SK-N-SH treated with all-trans-retinoic acid at 6 μM for 48 hours (cell line): ENCODE measurements around the gene PTPRN2.

Experiments
- ESRRG ChIP-seq: fragments of 250-450 bp; sonication (Bioruptor Pico); IDR thresholded peaks from 2 replicates; pipeline ENCODE4 v1.6.1; 2021; ENCODE audit warnings: mild to moderate bottlenecking
- GLIS3 ChIP-seq: fragments of 250-450 bp; sonication (Bioruptor Pico); IDR thresholded peaks from 2 replicates; pipeline ENCODE4 v1.5.0; 2020; ENCODE audit warnings: mild to moderate bottlenecking, moderate library complexity
- TCF4 ChIP-seq: fragments of 250-450 bp; sonication (Bioruptor Pico); IDR thresholded peaks from 2 replicates; pipeline ENCODE4 v1.8.0; 2021; ENCODE audit warnings: mild to moderate bottlenecking, moderate library complexity, borderline replicate concordance
- TOX ChIP-seq: fragments of 250-450 bp; sonication (Bioruptor Pico); IDR thresholded peaks from 2 replicates; pipeline ENCODE4 v1.8.0; 2021; ENCODE audit warnings: mild to moderate bottlenecking, moderate library complexity, borderline replicate concordance
- TF ChIP-seq, protein P1 (sequence below): fragments of 250-450 bp; sonication (Bioruptor Pico); IDR thresholded peaks from 2 replicates; pipeline ENCODE4 v1.5.1; 2020; ENCODE audit warnings: low read depth, mild to moderate bottlenecking, moderate library complexity

DNA sequence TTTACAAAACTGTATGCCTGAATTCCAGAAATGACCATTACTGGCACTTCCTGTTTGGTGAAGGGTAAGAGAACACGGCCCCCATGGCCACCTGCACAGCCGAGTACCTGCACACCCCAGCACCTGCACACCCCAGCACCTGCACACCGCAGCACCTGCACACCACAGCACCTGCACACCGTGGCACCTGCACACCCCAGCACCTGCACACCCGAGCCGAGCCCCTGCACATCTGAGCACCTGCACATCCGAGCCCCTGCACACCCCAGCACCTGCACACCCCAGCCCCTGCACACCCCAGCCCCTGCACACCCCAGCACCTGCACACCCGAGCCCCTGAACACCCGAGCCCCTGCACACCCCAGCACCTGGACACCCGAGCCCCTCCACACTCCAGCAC lies 1007.3 kb downstream of the PTPRN2 start:
- TF ChIP-seq, protein P1, sequence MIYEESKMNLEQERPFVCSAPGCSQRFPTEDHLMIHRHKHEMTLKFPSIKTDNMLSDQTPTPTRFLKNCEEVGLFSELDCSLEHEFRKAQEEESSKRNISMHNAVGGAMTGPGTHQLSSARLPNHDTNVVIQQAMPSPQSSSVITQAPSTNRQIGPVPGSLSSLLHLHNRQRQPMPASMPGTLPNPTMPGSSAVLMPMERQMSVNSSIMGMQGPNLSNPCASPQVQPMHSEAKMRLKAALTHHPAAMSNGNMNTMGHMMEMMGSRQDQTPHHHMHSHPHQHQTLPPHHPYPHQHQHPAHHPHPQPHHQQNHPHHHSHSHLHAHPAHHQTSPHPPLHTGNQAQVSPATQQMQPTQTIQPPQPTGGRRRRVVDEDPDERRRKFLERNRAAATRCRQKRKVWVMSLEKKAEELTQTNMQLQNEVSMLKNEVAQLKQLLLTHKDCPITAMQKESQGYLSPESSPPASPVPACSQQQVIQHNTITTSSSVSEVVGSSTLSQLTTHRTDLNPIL (CRISPR knock-in tag), result no peak
- TF ChIP-seq ESRRG (CRISPR knock-in tag), result no peak
- no peak for TF ChIP-seq TOX (CRISPR knock-in tag)
- TF ChIP-seq TCF4 (CRISPR knock-in tag), result no peak
- no peak for TF ChIP-seq GLIS3 (CRISPR knock-in tag)
